SIG-M5 treated with dmso at 0.1 percent for 504 hours (cell line): Measurements from ENCODE around the gene ELK4.
A peak's percentile ranks its signal among the peaks of the same experiment; 100 is the strongest.

Experiments used
- DNase-seq: peaks from one replicate; lab custom pipeline; 2025; ENCODE audit not compliant: unreplicated experiment; lab: John Stamatoyannopoulos, UW

ELK4 gene, protein sequence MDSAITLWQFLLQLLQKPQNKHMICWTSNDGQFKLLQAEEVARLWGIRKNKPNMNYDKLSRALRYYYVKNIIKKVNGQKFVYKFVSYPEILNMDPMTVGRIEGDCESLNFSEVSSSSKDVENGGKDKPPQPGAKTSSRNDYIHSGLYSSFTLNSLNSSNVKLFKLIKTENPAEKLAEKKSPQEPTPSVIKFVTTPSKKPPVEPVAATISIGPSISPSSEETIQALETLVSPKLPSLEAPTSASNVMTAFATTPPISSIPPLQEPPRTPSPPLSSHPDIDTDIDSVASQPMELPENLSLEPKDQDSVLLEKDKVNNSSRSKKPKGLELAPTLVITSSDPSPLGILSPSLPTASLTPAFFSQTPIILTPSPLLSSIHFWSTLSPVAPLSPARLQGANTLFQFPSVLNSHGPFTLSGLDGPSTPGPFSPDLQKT

DNA sequence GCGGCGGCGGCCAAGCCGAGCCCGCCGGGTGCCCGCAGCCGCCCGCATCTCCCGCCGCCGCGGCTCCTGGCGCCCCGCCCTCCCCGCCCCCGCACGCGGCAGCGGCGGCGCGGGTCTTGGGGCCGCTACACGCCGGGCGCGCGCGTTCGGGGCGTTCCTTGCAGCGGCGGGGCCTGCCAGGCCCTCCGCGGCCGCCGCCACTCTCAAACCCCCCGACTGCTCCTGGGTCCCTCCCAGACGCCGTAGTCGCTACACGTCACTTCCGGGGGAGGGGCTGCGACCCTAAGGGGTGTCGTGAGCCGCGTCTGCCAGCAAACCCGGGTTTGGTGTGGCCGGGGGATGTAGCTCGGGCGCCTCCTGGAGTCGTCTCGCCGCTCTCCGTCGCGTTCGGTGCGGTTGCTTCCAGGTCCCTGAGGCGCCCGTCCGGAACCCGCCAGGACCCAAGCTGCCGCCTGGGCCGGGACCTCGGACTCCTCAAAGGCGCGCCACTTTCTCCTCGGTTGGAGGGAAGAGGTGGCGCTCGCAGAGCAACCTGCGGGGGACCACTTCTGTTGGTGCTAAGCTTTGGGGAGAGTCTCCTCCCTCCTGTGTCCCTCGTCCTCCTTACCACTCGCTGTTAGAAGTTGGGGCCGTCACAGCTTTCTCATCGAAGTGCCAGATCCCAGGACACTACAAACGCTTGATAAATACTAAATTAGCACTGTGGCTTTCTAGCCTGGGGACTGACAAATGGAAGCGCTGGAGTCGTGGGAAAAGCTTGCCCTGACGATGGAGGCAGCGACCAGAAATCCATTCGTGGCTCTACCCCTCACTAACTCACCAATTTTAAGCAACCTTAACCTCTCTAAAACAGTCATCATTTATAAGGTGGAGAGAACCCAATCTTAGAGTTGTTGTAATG lies at the start of gene ELK4:
TSS of gene ELK4 (minus strand) at position 244 of the 901 bp plus-strand sequence. CDS start 8,129 bp downstream, outside the sequence.
- peak; percentile 99 for DNase-seq

DNA sequence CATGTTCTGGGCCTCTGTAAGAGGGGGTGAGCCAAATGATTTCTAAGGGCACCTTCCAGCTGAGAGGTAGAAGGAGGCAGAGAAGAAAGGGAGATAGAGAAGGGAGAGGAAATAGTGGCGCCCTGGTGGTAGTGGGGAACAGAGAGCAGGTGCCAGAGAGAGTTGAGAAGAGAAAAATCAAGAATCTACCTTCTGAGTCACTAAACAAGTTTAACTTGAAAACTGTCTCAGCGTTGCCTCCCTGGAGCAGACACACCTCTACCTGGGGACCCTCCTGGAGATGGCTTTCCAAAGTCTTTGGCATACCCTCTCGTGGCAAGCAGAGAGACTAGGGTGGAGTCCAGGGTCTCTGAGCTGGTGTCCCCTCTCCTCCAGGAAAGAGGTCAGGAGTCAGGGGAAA lies 49.6 kb upstream of the ELK4 start:
- DNase-seq: no peak

DNA sequence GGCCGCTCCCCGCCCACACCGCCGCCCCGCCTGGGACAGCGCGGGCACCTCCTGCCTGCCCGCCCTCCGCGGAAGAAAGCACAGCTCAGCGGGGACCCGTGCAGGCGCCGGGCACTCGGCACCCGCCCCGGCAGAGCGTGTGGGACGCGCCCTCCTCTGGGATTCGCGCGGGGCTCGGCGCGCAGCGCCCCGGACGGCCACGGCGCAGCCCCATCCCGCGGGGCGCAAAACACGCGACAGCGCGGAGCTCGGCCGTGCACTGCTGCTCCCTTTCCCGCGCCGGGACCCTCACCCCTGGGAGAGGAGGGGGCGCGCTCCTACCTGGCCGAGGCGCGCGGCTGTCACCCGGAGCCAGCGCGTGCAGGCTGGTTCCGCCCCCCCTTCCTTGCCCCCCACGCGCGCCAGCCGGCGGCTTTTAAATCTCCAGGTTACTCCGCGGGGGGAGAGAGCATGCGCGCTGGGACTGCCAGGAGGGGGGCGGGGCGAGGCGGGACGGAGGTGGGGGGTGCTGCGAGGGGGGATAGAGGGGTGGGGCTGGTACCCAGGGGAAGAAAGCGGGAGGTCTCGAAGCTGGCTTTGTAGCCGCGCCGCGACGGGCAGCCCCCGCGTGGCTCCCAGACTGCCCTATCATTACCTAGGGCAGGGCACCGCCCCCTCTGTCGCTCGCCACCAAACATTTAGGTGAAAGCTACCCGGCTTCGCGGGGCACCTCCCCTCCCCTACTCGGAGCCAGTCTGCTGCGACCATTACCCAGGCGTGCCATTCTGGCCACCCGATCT lies 48.5 kb upstream of the ELK4 start, which contains the start of gene SLC45A3:
TSS of gene SLC45A3 (minus strand) at position 437 of the 779 bp plus-strand sequence. CDS start 15,853 bp downstream, outside the sequence.
- DNase-seq: no peak

DNA sequence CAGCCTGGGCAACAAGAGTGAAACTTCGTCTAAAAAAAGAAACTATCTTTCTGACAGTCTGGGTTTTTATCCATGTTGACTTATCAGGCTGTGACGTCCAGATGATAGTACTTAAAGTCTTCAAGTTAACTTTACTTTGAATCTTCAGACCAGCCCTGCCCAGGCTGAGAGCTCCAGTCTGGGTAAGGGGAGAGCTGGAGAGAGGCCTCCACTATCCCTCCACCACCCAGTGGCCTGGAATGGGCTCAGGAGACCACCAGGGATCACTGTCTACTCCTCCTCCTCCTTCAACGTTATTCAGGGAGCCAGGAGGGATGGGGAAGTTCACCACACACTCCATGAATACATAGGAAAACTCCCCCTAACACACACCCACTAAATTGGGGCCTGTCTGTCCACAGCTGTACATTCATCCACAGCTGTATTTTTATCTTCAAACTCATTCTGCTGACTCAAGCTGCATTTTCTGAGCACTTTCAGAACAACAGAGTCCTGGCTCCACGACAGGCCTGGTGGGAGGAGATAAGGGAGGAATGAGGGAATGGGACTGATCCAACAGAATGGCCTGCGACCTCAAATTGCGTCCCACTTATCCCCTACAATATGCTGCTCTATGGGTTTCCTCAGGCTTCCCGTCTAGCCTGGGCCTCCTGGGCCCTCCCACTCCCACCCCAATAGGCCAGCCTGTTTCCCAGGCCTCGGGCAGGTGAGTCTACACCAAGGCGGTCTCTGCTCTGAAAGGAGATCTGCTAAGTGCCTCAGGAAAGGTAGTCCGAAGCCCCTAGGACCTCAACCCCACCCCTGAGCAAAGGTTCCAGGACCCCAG lies 46.7 kb upstream of the ELK4 start:
- DNase-seq: no peak

DNA sequence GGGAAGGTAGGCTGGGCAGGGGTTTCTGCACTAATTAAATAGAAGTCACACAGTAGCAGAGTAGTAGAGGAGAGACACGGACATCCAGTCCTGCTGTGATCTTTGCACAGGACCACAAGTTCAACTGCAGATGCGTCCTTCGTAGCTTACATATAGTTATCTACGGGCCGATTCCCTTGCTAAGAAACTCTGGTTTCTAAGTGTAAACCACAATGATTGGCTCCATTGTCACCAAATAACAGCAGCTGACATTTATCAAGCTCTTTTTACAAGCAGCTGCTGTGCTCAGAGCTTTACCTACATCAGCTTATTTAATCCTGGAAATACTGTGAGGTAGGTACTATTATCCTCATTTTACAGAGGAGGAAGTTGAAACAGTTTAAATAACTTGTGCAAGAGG lies 45.4 kb upstream of the ELK4 start:
- DNase-seq: no peak

DNA sequence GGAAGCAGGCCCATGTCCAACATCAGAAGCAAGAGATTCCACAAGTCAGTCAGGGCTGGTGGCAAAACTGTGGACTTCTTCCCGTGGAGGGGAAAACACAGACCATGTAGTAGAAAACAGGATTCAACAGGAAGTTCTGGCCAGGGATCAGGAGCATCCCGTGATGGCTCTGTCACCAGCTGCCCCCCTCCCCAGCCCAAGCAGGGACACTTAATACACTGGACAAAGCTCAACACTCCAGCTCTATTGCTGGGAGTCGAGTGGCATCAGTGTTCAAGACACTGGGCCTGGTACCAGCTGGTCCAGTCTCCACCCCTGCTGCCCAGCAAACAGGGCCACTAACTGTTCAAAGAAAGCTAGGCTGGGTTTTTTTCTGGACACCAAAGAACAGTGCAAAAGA lies 44.8 kb upstream of the ELK4 start:
- DNase-seq: no peak

DNA sequence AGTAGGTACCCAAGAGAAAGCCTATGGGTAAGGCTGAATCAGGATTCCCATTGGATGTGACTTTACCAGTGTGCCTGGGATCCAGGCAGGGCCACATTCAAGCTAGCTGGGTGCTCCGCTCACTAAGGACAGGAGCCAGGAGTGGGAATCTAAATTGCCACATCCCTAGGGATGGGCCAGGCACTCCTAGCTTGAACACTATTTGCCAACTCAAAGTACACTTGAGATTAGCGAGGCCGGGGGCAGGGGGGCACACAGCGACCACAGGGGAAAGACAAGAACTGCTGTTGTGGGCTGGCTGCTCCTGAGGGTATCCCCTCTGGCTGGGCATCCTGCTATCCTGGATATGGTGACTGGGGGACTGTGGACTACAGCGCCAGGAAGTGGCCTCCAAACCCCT lies 44.2 kb upstream of the ELK4 start:
- DNase-seq: no peak

DNA sequence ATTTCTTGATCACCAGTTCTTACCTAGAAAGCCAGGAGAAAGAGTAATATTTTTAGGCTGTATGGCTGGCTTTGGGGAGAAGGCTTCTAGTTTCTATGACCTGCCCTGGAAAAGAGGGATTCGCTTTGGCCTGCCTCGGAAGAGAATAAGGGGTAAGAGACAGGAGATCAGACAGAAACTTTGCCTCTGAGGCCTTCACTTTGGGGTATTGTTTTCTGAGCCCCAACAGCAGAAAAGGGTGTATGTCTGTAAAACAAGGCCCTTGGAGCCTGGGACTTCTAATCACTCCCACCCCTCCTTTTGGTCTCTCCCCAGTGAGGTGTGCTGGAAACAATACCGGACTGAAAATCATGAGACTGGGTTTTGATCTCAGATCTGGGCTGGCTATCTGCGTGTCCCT lies 43.4 kb upstream of the ELK4 start:
- DNase-seq: no peak

DNA sequence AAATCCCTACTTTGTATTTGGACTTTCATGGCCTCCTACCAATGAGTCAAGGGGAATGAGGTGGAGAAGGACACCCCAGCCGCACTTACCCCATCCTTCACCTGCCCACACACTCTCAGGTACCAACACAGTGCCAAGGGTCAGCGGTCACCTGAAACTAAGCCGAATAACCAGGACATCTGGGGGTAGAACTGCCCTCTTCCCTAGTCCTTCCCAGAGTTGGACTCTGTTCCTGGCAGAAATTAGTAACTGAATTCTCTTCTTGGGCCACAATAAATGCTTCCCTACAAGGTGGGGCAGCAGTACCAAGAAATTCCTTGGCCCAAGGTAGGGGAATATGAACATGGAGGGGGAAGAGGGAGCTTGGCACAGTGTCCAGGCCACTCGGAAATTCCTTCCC lies 41.2 kb upstream of the ELK4 start:
- no peak for DNase-seq

DNA sequence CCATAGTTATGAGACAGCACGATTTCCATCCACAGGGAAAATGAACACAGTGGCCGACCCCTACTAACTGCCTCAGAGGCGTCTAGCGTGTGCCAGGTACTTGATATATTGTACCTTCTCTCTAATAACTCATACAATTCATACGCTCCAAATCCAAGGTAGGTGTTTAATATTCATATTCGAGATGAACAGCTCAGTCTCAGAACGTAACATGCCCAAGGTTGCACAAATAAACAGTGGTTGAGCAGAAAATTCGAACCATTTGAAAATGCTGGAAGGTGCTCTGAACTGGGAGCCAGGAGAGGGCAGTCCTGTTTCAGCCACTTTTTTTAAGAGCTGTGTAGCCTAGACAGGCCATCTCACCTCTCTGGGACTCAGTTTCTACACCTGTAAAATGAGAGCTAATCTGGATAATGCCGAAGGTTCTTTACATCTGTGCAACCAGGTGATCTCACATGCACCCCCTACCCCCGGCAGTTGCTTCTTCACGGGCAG lies 40.6 kb upstream of the ELK4 start:
- no peak for DNase-seq

DNA sequence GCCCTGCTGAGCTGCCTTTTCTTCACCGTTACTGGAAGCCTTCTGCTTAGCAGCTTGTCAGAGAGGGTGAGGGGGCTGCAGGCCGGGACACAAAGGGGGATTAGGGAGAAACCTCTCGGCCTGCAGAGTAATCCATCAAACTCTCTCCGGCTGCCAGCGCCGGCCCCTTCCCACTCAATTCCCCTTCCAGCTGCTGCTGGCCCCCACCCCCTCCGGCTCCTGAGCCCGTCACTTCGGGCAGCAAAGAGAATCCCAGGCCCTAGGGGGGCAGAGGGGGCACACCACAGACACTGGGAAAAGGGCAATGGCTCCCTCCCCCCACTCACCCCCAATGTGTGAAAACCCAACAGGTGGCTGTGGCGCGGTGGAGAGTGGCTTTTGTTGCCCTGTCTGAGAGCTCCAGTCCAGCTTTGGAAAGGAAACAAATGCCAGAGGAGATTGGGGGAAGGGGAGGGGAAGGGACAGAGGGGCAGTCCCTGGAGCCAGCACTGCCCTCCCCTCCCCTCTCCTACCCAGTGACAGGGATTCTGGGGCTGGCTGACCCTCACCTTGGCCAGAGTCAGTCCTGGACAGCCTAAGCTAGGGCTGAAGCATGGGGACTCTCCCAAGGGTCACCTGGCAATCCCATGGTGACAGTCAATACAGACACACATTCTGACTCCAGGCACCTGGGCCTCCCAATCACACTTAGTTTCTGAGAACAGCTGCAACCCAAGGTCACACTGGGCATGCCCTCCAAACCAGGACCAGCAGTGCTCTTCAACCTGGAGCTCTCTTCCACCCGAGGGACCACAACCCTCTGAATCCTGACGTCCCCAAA lies 39.0 kb upstream of the ELK4 start:
- no peak for DNase-seq

DNA sequence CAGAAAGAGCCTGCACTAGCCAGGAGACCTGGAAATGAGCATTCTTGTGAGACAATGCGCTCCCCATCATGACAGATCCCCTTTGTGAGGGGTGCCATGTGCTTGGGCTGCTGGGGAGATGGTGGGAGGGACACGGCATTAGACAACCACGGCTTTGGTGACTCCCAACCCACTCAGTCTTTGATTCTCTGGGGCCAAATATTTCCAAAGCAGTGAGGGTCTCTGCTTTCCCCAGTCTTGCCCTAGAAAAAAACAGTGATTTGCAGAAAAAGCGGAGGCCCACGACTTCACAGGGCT lies 38.3 kb upstream of the ELK4 start:
- DNase-seq: no peak

DNA sequence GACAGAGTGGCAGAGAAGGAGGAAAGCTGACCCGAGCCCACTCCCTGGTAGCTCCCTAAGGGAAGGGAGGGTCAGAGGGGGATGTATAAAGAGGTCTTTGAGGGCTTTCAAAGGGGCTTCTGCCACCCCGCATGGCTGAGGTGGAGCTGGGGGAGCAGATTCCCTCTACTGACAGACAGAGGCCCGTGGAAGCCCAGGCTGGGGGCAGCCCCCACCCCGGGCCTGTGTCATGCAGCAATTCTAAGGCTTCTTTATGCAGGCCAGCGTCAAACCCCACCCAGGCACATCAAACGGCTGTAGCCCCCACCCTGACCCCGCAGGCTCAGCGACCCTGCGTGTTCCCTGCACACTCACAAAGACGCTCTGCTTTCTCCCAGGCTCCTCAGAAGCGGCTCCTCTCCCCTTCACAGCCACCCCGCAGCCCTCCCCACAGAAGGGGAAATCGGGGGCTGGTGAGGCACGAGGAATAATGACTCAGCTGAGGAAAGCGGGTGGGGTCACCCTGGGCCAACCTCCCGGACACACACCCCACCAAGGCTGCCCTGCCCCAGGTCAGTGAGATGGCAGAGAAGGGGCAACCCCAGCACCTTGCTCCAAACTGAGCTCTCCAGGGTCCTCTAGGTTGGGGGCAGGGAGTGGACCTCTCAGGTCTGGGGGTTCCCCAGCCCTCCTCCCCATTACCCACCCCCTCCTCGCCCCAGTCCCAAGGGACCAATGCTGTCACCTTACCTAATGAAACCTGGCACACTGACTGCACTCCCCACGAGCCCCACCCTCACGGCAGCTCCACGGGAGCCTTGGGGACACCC lies 37.7 kb upstream of the ELK4 start:
- no peak for DNase-seq

DNA sequence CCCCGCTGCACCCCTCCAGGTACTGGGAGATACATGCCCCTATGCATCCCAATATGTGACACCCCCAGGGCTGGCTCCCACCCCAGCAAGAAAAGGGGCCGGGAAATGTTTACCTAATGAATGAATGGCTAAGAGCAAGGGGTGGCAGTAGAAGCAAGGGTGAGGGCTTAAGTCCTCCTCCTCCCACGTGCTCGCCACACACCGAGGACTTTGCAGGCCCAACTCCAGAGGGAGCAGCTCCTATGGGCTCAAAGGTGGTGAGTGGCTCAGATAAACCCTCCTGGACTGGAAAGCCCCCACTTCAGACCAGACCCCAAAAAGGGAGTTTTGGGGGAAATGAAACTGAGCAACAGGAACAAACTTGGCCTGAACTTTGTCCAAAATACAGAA lies 37.1 kb upstream of the ELK4 start:
- DNase-seq: peak; percentile 31

DNA sequence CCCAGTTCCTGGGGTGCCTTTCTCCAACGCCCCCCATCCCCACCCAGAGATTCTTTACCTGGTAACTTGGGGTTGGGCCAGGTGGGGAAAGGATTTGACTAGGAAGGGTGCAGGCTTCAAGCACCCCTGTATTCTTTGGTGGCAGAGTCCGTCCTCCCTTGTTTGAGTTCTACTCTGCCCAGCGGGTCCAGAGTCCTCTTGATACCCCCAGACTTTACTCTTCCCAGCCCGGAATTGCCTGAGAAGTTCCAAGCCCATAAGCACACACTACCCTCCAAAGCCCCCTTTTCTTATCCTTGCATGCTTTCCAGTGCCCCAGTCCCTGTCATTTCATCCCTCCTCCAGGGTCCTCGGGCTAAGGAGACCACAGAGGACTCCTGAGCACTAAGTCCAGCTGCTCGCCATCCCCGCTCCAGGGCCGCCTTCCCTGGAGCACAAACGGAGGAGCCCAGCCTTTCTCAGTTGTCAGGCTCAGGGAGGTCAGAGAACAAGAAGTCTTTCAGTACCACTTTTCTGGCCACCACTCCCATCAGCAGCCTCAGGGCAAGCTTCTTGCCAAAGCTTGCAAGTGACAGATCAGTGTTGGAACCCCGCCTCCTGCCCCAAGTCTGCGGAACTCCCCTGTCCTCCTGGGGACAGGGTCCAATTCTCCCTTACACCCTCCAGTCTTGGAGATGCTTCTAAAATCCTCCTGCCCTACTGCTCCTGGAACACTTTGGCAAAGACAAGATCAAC lies 36.3 kb upstream of the ELK4 start:
- DNase-seq: no peak

DNA sequence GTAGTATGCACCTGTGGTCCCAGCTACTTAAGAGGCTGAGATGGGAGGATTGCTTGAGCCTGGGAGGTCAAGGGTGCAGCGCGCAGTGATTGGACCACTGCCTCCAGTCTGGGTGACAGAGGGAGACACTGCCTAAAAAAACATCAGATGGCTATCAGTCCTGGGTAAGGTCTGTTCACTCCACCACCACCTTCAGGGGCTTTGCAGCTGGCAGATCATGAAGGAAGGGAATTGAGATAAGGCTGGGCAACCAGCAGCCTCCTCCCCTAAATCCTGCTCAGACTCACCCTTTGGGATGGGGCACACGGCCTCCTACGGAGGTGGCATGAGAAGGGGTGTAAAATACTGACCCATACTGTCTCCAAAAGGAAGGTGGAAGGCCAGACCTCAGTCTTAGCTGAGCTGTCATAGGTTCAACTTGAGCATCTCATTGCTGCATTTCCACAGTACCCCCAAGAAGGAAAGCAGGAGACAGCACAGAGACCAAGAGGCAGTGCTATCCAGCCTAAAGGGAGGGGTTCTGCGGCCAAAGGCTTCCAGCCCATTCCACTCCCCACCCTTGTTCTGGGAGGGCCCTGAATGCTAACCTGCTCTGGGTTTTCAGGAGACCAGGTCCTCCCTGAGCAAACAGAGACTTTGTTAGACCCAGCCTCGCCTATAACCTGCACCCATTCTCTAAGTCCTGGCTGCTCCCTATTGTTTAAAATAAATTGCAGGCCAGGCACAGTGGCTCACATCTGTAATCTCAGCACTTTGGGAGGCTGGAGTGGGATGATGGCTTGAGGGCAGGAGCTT lies 34.8 kb upstream of the ELK4 start:
- DNase-seq: no peak
